Esophagus squamous epithelium (tissue), 5 donors: ENCODE data around the gene RTL5. TPM values are rescaled to one million over a fixed set of nuclear protein-coding genes. Genes with fewer than 3 reads are reported as not detected.

Source experiments
- DNase-seq: peaks from one replicate; lab custom pipeline; 2025; lab: John Stamatoyannopoulos, UW
- H3K27ac ChIP-seq, 4 donors: fragments of 200-600 bp; sonication (generic); one replicate each; pipeline ENCODE4 v1.5.1; 2016 to 2019; ENCODE audit warnings: mild to moderate bottlenecking in 1 of 4
- H3K27me3 ChIP-seq, 4 donors: fragments of 200-600 bp; sonication (generic); 1 replicate in 3 of 4; 2 replicates in 1 of 4; pipeline versions ENCODE4 v1.5.1 to v1.6.0; 2017 to 2021; ENCODE audit warnings: antibody characterized with exemption in 1 of 4
- H3K36me3 ChIP-seq, 3 donors: fragments of 200-600 bp; sonication (generic); one replicate each; pipeline ENCODE4 v1.5.1; 2016 to 2019
- H3K4me1 ChIP-seq, 3 donors: fragments of 200-600 bp; sonication (generic); one replicate each; pipeline ENCODE4 v1.5.1; 2017 to 2019
- H3K4me3 ChIP-seq, 4 donors: fragments of 200-600 bp; sonication (generic); 1 replicate in 3 of 4; 2 replicates in 1 of 4; pipeline ENCODE4 v1.5.1; 2016 to 2019; ENCODE audit warnings: mild to moderate bottlenecking in 2 of 4, moderate library complexity in 1 of 4
- H3K9me3 ChIP-seq, 3 donors: fragments of 200-600 bp; sonication (generic); one replicate each; pipeline ENCODE4 v1.5.1; 2016 to 2019
- POLR2A ChIP-seq, 4 donors: fragments of 450-650 bp; IDR thresholded peaks; one replicate each; pipeline ENCODE4 v1.6.1; 2017; ENCODE audit warnings: antibody characterized with exemption in 4 of 4, mild to moderate bottlenecking in 4 of 4, moderate library complexity in 3 of 4
- WGBS, 2 donors: methylation state at CpG; one replicate each; pipeline ENCODE4 v1.1.5; 2018; 5-methylcytosine and 5-hydroxymethylcytosine counted together
- intact Hi-C: fragments of 100-400 bp; cut with DNase I; formaldehyde crosslinking; loops from one replicate; pipeline ENCODE4 v1.15.0; 2022
- total RNA-seq, 4 donors: library from RNA; depleted of rRNA; stranded (reverse); fragments of >200 nt; gene quantifications; one replicate each; pipeline ENCODE4 v1.1.0, GENCODE V29; 2016
- TF ChIP-seq, protein P1 (sequence below), 6 experiments: fragments of 450-650 bp in 4 of 6; fragments of 200-600 bp in 2 of 6; sonication (generic) in 2 of 6; IDR thresholded peaks; one replicate each; pipeline ENCODE4 v1.5.1; 2016 to 2019; ENCODE audit warnings: antibody characterized with exemption in 6 of 6, mild to moderate bottlenecking in 4 of 6, moderate library complexity in 4 of 6
- donor health status: DM: yes; HTN: yes; CAD: no.

The RTL5 gene
- total RNA-seq, 4 donors from 2014 or later = 0.08 to 3.6 (median 0.49) TPM

DNA sequence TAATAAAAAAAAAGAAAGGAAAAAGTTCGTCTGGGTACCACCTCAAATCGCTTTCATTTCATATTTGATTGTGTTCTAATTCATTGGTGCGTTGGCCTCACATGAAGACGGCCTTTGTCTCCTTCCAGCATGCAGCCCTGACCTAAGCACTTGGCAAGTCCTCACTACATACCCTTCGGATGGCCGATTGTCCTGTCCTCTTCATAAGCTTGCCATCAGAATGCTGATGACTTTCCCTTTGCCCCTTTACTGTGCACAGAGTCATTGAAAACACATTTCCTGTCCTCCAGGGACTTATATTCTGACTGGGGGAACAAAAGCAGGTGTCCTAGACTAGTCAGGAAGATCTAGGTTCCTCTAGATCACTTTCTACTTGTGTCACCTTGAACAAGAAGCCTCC is 43.0 kb downstream of the RTL5 start:
- no peaks in the 10 kb centered on the region for H3K27me3 ChIP-seq
- no peaks in the 10 kb centered on the region for H3K36me3 ChIP-seq
- no peaks in the 10 kb centered on the region for H3K9me3 ChIP-seq
- intact Hi-C loops = no loop called here
- 58 to 68% methylated on average over 6 of the region's 6 CpGs for WGBS, 2 donors
- DNase-seq = no peak
- TF ChIP-seq, protein P1, sequence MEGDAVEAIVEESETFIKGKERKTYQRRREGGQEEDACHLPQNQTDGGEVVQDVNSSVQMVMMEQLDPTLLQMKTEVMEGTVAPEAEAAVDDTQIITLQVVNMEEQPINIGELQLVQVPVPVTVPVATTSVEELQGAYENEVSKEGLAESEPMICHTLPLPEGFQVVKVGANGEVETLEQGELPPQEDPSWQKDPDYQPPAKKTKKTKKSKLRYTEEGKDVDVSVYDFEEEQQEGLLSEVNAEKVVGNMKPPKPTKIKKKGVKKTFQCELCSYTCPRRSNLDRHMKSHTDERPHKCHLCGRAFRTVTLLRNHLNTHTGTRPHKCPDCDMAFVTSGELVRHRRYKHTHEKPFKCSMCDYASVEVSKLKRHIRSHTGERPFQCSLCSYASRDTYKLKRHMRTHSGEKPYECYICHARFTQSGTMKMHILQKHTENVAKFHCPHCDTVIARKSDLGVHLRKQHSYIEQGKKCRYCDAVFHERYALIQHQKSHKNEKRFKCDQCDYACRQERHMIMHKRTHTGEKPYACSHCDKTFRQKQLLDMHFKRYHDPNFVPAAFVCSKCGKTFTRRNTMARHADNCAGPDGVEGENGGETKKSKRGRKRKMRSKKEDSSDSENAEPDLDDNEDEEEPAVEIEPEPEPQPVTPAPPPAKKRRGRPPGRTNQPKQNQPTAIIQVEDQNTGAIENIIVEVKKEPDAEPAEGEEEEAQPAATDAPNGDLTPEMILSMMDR (IDR thresholded peaks at IDR 0.05) = no peak
- no peak for TF ChIP-seq POLR2A (IDR thresholded peaks at IDR 0.05)
- no peak overlapping the region for H3K4me3 ChIP-seq
- no peaks in the 10 kb centered on the region for H3K4me1 ChIP-seq
- H3K27ac ChIP-seq = no peak overlapping the region

DNA sequence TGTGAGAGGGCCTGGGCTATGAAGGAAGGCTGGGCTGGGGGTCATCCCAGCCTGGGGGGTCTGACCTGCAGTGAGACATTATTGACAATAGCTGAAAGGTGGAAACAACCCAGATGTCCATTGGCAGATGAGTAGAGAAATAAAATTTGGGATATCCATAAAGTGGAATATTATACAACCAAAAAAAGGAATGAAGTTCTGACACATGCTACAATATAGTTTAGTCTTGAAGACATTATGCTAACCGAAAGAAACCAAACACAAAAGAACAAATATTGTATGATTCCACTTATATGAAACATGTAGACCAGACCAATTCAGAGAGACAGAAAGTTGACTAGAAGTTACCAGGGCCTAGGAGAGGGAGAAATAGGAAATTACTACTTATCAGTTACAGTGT is 44.7 kb downstream of the RTL5 start:
- WGBS, 2 donors = 90 to 93% methylated on average over 1 of the region's 1 CpG

DNA sequence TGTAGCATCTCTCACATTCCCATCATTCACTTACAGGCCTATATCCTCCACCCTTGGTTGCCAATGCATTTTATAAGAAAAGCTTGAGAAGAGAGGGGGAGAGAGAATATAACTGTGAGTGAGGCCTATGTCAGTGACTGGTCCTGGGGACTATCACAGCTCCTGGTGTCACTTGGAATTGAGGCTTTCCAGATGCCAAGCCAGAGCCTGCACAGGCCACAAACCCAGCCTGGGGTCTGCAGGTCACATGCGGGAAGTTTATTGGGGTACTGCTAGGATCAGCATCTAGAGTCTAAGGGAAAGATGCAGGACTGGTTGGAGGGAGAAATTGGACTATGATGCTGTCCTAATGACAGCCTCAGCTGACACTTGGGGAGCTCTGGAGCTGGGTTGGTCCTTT is 47.6 kb downstream of the RTL5 start:
- 100% methylated on average over 1 of the region's 1 CpG; no CpG with 5 or more reads in 1 of the 2 donors for WGBS, 2 donors
- no peak for TF ChIP-seq POLR2A (IDR thresholded peaks at IDR 0.05)
- TF ChIP-seq, protein P1 (IDR thresholded peaks at IDR 0.05) = no peak
- no peaks in the 10 kb centered on the region for H3K4me1 ChIP-seq
- H3K4me3 ChIP-seq = no peak overlapping the region
- no peak overlapping the region for H3K27ac ChIP-seq
- no peaks in the 10 kb centered on the region for H3K9me3 ChIP-seq
- no peaks in the 10 kb centered on the region for H3K27me3 ChIP-seq
- H3K36me3 ChIP-seq = no peaks in the 10 kb centered on the region
- no peak for DNase-seq
- intact Hi-C loops = no loop called here

More for the DNA sequence above, 44.7 kb downstream of the RTL5 start:
- no peak overlapping the region for H3K27ac ChIP-seq
- H3K27me3 ChIP-seq = no peaks in the 10 kb centered on the region
- TF ChIP-seq, protein P1 (IDR thresholded peaks at IDR 0.05) = no peak
- TF ChIP-seq POLR2A (IDR thresholded peaks at IDR 0.05) = no peak
- intact Hi-C loops = no loop called here
- H3K4me1 ChIP-seq = no peaks in the 10 kb centered on the region
- no peaks in the 10 kb centered on the region for H3K36me3 ChIP-seq
- no peak overlapping the region for H3K4me3 ChIP-seq
- DNase-seq = no peak
- no peaks in the 10 kb centered on the region for H3K9me3 ChIP-seq

DNA sequence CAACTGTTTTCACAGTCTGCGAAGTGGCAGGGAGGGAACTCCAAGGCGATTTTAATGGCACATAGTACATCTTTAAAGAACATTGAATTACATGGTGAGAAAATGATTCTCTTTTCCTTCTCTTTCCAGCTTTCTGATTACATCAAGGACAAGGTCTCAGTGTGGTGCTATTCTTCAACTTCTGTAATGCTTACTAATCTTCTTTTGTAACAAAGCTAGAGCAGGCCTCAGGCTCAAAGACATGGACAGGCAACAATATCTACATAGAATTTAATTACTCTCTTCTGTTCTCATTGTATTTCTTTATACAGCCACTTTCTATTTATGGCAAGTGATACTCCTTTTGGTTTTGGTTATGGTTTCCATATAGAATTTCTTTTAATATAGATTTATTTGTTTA is 48.4 kb downstream of the RTL5 start:
- H3K27ac ChIP-seq = no peak overlapping the region
- no peak overlapping the region for H3K4me3 ChIP-seq
- 88 to 95% methylated on average over 2 of the region's 2 CpGs for WGBS, 2 donors
- H3K4me1 ChIP-seq = no peaks in the 10 kb centered on the region
- H3K27me3 ChIP-seq = no peaks in the 10 kb centered on the region
- intact Hi-C loops = no loop called here
- DNase-seq = no peak
- H3K36me3 ChIP-seq = no peaks in the 10 kb centered on the region
- TF ChIP-seq, protein P1 (IDR thresholded peaks at IDR 0.05) = no peak
- TF ChIP-seq POLR2A (IDR thresholded peaks at IDR 0.05) = no peak
- no peaks in the 10 kb centered on the region for H3K9me3 ChIP-seq

DNA sequence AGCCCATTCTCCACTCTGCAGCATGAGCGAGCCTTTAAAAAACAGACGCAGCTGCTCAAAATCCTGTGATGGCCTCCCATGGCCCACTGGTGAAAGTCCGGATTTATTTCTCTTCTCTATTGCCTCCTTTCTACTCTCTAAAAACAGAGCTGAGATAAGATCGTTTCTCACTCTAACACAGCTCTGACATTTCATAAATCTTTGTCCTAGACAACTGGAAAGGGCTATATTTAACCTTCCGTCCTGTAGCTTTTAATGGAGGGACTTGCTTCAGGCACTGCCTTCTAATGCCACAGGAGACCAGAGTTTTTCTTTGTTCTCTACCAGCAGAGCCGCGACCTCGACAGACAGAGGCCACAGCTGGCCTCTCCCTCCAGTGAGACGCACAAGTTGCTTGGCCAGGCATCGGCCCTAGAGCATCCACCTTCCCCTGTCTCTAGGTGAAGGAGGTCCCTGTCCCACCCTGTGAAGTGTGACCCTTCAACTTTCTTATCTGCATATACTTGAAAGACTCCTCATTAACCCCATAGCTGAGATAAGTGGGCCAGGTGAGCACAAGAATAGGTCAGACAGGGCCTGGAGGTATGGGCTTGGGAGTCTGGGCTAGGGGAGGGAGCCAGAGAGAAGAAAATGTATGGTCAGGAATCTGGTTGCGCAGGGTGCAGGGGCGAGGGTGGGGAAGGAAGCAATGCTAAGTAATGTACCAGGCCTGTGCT is 50.0 kb downstream of the RTL5 start:
- 67% methylated on average over 7 to 12 of the region's 12 CpGs for WGBS, 2 donors
- Histone ChIP-seq H3K4me1 (no peaks in the 10 kb centered on the region), H3K4me3 (peak overlapping the region in 2 of 4 donors; percentile 25 to 36), H3K36me3 (no peaks in the 10 kb centered on the region), H3K27ac (peak overlapping the region in 2 of 4 donors; percentile 20 to 29), H3K27me3 (no peaks in the 10 kb centered on the region), H3K9me3 (no peaks in the 10 kb centered on the region)
- intact Hi-C loops = no loop called here
- no peak for TF ChIP-seq POLR2A (IDR thresholded peaks at IDR 0.05)
- TF ChIP-seq, protein P1 (IDR thresholded peaks at IDR 0.05) = no peak
- DNase-seq = no peak
